Gastroesophageal sphincter (tissue), 4 donors: ENCODE results near the gene TLE3. TPM values are rescaled to one million over a fixed set of nuclear protein-coding genes. Genes with fewer than 3 reads are reported as not detected.

Experiments used
- ATAC-seq: fragments of 150-250 bp; one replicate; pipeline ENCODE4 v1.9.1; 2016; ENCODE audit warnings: mild to moderate bottlenecking, moderate library complexity
- H3K27ac ChIP-seq, 4 donors: fragments of 200-600 bp; sonication (generic) in 3 of 4; 1 replicate in 3 of 4; 2 replicates in 1 of 4; pipeline ENCODE4 v1.5.1; 2016 to 2019
- H3K27me3 ChIP-seq: fragments of 200-600 bp; sonication (generic); one replicate; pipeline ENCODE4 v1.5.1; 2019
- H3K36me3 ChIP-seq, 2 donors: fragments of 200-600 bp; sonication (generic); one replicate each; pipeline ENCODE4 v1.5.1; 2019; ENCODE audit warnings: control low read depth in 1 of 2
- H3K4me1 ChIP-seq, 3 donors: fragments of 200-600 bp; sonication (generic); 1 replicate in 2 of 3; 2 replicates in 1 of 3; pipeline ENCODE4 v1.5.1; 2016 to 2019; ENCODE audit warnings: control low read depth in 2 of 3
- H3K4me3 ChIP-seq, 2 donors: fragments of 200-600 bp; sonication (generic); one replicate each; pipeline ENCODE4 v1.5.1; 2019; ENCODE audit warnings: mild to moderate bottlenecking in 1 of 2, moderate library complexity in 1 of 2
- H3K9me3 ChIP-seq, 3 donors: fragments of 200-600 bp; sonication (generic); one replicate each; pipeline ENCODE4 v1.5.1; 2017 to 2019; ENCODE audit warnings: control low read depth in 2 of 3
- EP300 ChIP-seq: sonication (generic); formaldehyde crosslinking; IDR thresholded peaks from one replicate; pipeline ENCODE4 v1.6.1; 2017; ENCODE audit warnings: antibody characterized with exemption, mild to moderate bottlenecking
- POLR2A ChIP-seq, 2 donors: fragments of 450-650 bp; IDR thresholded peaks; one replicate each; pipeline ENCODE4 v1.6.1; 2017; ENCODE audit warnings: antibody characterized with exemption in 2 of 2, mild to moderate bottlenecking in 2 of 2, moderate library complexity in 1 of 2
- POLR2AphosphoS5 ChIP-seq: sonication (generic); formaldehyde crosslinking; IDR thresholded peaks from one replicate; pipeline ENCODE4 v1.6.1; 2017; ENCODE audit warnings: antibody characterized with exemption
- WGBS, 2 donors: methylation state at CpG; one replicate each; pipeline ENCODE4 v1.1.5; 2018; ENCODE audit warnings: low coverage in 1 of 2; 5-methylcytosine and 5-hydroxymethylcytosine counted together
- total RNA-seq, 4 donors: library from RNA; depleted of rRNA; stranded (reverse); fragments of >200 nt; gene quantifications; one replicate each; pipeline ENCODE4 v1.1.0, GENCODE V29; 2016
- TF ChIP-seq, protein P1 (sequence below), 4 experiments: fragments of 200-600 bp in 2 of 4; fragments of 450-650 bp in 2 of 4; sonication (generic) in 1 of 4; IDR thresholded peaks; one replicate each; pipeline ENCODE4 v1.5.1; 2017 to 2019; ENCODE audit warnings: antibody characterized with exemption in 4 of 4, mild to moderate bottlenecking in 2 of 4, moderate library complexity in 2 of 4

TLE3 gene
- total RNA-seq, 4 donors from 2014 or later: 32.4 to 81.6 (median 62.6) TPM

- WGBS, 2 donors: 100% methylated on average over 1 of the region's 3 CpGs; no CpG with 5 or more reads in 1 of the 2 donors
- Histone ChIP-seq H3K4me3 (no peak overlapping the region), H3K27ac (no peak overlapping the region), H3K27me3 (peaks cover 19% of the 10 kb centered on the region), H3K36me3 (no peaks in the 10 kb centered on the region), H3K9me3 (no peaks in the 10 kb centered on the region), H3K4me1 (no peaks in the 10 kb centered on the region)
- ATAC-seq: no peak
- TF ChIP-seq, protein P1, sequence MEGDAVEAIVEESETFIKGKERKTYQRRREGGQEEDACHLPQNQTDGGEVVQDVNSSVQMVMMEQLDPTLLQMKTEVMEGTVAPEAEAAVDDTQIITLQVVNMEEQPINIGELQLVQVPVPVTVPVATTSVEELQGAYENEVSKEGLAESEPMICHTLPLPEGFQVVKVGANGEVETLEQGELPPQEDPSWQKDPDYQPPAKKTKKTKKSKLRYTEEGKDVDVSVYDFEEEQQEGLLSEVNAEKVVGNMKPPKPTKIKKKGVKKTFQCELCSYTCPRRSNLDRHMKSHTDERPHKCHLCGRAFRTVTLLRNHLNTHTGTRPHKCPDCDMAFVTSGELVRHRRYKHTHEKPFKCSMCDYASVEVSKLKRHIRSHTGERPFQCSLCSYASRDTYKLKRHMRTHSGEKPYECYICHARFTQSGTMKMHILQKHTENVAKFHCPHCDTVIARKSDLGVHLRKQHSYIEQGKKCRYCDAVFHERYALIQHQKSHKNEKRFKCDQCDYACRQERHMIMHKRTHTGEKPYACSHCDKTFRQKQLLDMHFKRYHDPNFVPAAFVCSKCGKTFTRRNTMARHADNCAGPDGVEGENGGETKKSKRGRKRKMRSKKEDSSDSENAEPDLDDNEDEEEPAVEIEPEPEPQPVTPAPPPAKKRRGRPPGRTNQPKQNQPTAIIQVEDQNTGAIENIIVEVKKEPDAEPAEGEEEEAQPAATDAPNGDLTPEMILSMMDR (IDR thresholded peaks at IDR 0.05): no peak
- TF ChIP-seq POLR2AphosphoS5 (no peak), POLR2A (IDR thresholded peaks at IDR 0.05) (no peak), EP300 (no peak)
Observed at GRCh38 chr15:70008697-70009290, 88.9 kb downstream of the TLE3 start.

GRCh38 chr15:70006259-70007147 lies 91.2 kb downstream of the TLE3 start:
- Histone ChIP-seq H3K27me3 (peaks cover 23% of the 10 kb centered on the region), H3K36me3 (no peaks in the 10 kb centered on the region), H3K9me3 (peaks cover 0 to 15% (median 0%) of the 10 kb centered on the region in 3 donors), H3K27ac (no peak overlapping the region), H3K4me1 (no peaks in the 10 kb centered on the region), H3K4me3 (no peak overlapping the region)
- 70 to 72% methylated on average over 8 of the region's 12 CpGs for WGBS, 2 donors
- TF ChIP-seq, protein P1 (IDR thresholded peaks at IDR 0.05): no peak
- TF ChIP-seq EP300 (no peak), POLR2A (IDR thresholded peaks at IDR 0.05) (no peak), POLR2AphosphoS5 (no peak)
- no peak for ATAC-seq

GRCh38 chr15:70004826-70005225 lies 92.9 kb downstream of the TLE3 start:
- Histone ChIP-seq H3K4me3 (no peak overlapping the region), H3K27me3 (peaks cover 19% of the 10 kb centered on the region), H3K27ac (no peak overlapping the region), H3K36me3 (no peaks in the 10 kb centered on the region), H3K9me3 (peaks cover 0 to 15% (median 0%) of the 10 kb centered on the region in 3 donors), H3K4me1 (no peaks in the 10 kb centered on the region)
- no peak for ATAC-seq
- TF ChIP-seq EP300: no peak
- TF ChIP-seq POLR2AphosphoS5: no peak
- TF ChIP-seq POLR2A (IDR thresholded peaks at IDR 0.05): no peak
- TF ChIP-seq, protein P1 (IDR thresholded peaks at IDR 0.05): no peak
- WGBS, 2 donors: no CpG with 5 or more reads among the region's 3 CpGs

GRCh38 chr15:70002897-70003296 lies 94.8 kb downstream of the TLE3 start:
- Histone ChIP-seq H3K4me3 (no peak overlapping the region), H3K36me3 (no peaks in the 10 kb centered on the region), H3K27me3 (peaks cover 15% of the 10 kb centered on the region), H3K27ac (no peak overlapping the region), H3K4me1 (no peaks in the 10 kb centered on the region), H3K9me3 (peaks cover 0 to 15% (median 0%) of the 10 kb centered on the region in 3 donors)
- 60 to 91% methylated on average over 1 to 2 of the region's 2 CpGs for WGBS, 2 donors
- ATAC-seq: no peak
- TF ChIP-seq, protein P1 (IDR thresholded peaks at IDR 0.05): no peak
- TF ChIP-seq EP300 (no peak), POLR2AphosphoS5 (no peak)
